ENCODE data around the gene HRAS.
"Not testable (repeated sequence)": the region's sequence is repeated elsewhere in the genome, so short reads cannot be mapped to it uniquely, and the experiment has no call there.

Gene HRAS

GRCh38 chr11:577611-577894 is 42.2 kb upstream of the HRAS start:
- H3K4me3 ChIP-seq (ENCODE audit: low read depth, low read length) = peak overlapping the region; percentile 69
- DNase-seq (ENCODE audit: low read depth) = no peak
- TF ChIP-seq CTCF (IDR thresholded peaks at IDR 0.05; ENCODE audit: control insufficient read depth, extremely low read depth, insufficient read depth) = no peak

- no peak for DNase-seq (ENCODE audit: low read depth)
- TF ChIP-seq CTCF (IDR thresholded peaks at IDR 0.05; ENCODE audit: control insufficient read depth, extremely low read depth, insufficient read depth) = no peak
- peak overlapping the region; percentile 69 for H3K4me3 ChIP-seq (ENCODE audit: low read depth, low read length)
These were observed 41.6 kb upstream of the HRAS start for GRCh38 chr11:576811-577610.

GRCh38 chr11:575996-576768 is 40.8 kb upstream of the HRAS start, which contains the start of gene PHRF1:
TSS of gene PHRF1 (plus strand) at chr11:576470. CDS start at chr11:581513, 5,043 bp downstream.
- H3K4me3 ChIP-seq (ENCODE audit: low read depth, low read length) = peak within 1 kb of the TSS; percentile 79
- TF ChIP-seq CTCF (IDR thresholded peaks at IDR 0.05; ENCODE audit: control insufficient read depth, extremely low read depth, insufficient read depth) = no peak
- peak; percentile 79 for DNase-seq (ENCODE audit: low read depth)

- DNase-seq (ENCODE audit: low read depth) = peak; percentile 41
- peak overlapping the region; percentile 79 for H3K4me3 ChIP-seq (ENCODE audit: low read depth, low read length)
- no peak for TF ChIP-seq CTCF (IDR thresholded peaks at IDR 0.05; ENCODE audit: control insufficient read depth, extremely low read depth, insufficient read depth)
These were observed 40.1 kb upstream of the HRAS start for GRCh38 chr11:575313-575995.

- no peak for TF ChIP-seq CTCF (IDR thresholded peaks at IDR 0.05; ENCODE audit: control insufficient read depth, extremely low read depth, insufficient read depth)
- no peak for DNase-seq (ENCODE audit: low read depth)
- peak overlapping the region; percentile 79 for H3K4me3 ChIP-seq (ENCODE audit: low read depth, low read length)
These were observed 39.4 kb upstream of the HRAS start for GRCh38 chr11:574632-575312.

GRCh38 chr11:574031-574570 is 38.7 kb upstream of the HRAS start:
- DNase-seq (ENCODE audit: low read depth) = not testable (repeated sequence)
- H3K4me3 ChIP-seq (ENCODE audit: low read depth, low read length) = peak overlapping the region; percentile 79
